HCT116 (cell line): ENCODE data around the gene SETD1A. TPM values are rescaled to one million over a fixed set of nuclear protein-coding genes. Genes with fewer than 3 reads are reported as not detected.
A peak's percentile ranks its signal among the peaks of the same experiment; 100 is the strongest.

Experiments
- ATAC-seq: fragments of 200-7000 bp; cut with Tn5 transposase; 2 replicates; pipeline ENCODE4 v1.9.1; 2020; ENCODE audit warnings: mild to moderate bottlenecking, moderate library complexity
- BruUV-seq: library from RNA; stranded (reverse); fragments of 400-500 nt; replicated peaks from 2 replicates; lab custom pipeline; 2021; lab: Mats Ljungman, UMichigan
- CTCF ChIA-PET: fragments of 300-600 bp; sonication (Branson Sonifier 250); formaldehyde crosslinking; loops from one replicate; lab custom pipeline; 2021; ENCODE audit warnings: antibody characterized with exemption; lab: Charles Lee
- POLR2A ChIA-PET: fragments of 300-600, 350-600 bp; sonication (Branson Sonifier 250); formaldehyde crosslinking; loops from one replicate; lab custom pipeline; 2021; ENCODE audit warnings: antibody characterized with exemption; lab: Charles Lee
- RAD21 ChIA-PET, 2 experiments: fragments of 300-600 bp; sonication (Branson Sonifier 250); formaldehyde crosslinking; loops; one replicate each; lab custom pipeline; 2023; ENCODE audit warnings: low total read pairs in 2 of 2; ENCODE audit not compliant: uncharacterized antibody in 2 of 2, unreplicated experiment in 2 of 2, low non-redundant PET in 1 of 2; lab: Charles Lee
- DNase-seq: peaks from one replicate; pipeline ENCODE4 v3.0.0-alpha.2; 2010; ENCODE audit warnings: low read depth, low spot score
- H2AFZ ChIP-seq: fragments of 200-600 bp; shearing (Covaris generic), sonication (generic); 2 replicates; pipeline ENCODE4 v1.6.1; 2017; ENCODE audit warnings: low read depth, mixed run types, mixed read lengths, antibody characterized with exemption, low read length; ENCODE audit not compliant: poor library complexity, severe bottlenecking
- H3K27ac ChIP-seq: 2 replicates; pipeline ENCODE4 v1.5.1; 2012; ENCODE audit warnings: low read depth, low read length
- H3K27me3 ChIP-seq: fragments of 200-600 bp; sonication (generic); 2 replicates; pipeline ENCODE4 v1.6.1; 2016; ENCODE audit warnings: mixed run types, low read length, mixed read lengths; ENCODE audit not compliant: insufficient read depth
- H3K36me3 ChIP-seq, 2 experiments: fragments of 200-500 bp in 1 of 2; fragments of 200-600 bp in 1 of 2; sonication (Bioruptor generic) in 1 of 2; sonication (generic) in 1 of 2; 2 replicates each; pipeline versions ENCODE4 v1.5.1 to v1.6.1; 2014 to 2016; ENCODE audit warnings: low read length in 2 of 2, inconsistent platforms in 1 of 2, mixed read lengths in 1 of 2, mixed run types in 1 of 2; ENCODE audit not compliant: insufficient read depth in 2 of 2, control insufficient read depth in 1 of 2
- H3K4me1 ChIP-seq, 2 experiments: fragments of 200-600 bp in 1 of 2; sonication (generic) in 1 of 2; 2 replicates each; pipeline versions ENCODE4 v1.5.1 to v1.6.1; 2012 to 2017; ENCODE audit warnings: low read length in 2 of 2, inconsistent platforms in 1 of 2, mild to moderate bottlenecking in 1 of 2, mixed read lengths in 1 of 2, mixed run types in 1 of 2, moderate library complexity in 1 of 2; ENCODE audit not compliant: insufficient read depth in 2 of 2, control insufficient read depth in 1 of 2
- H3K4me2 ChIP-seq: fragments of 200-600 bp; sonication (generic); 2 replicates; pipeline ENCODE4 v1.6.1; 2017; ENCODE audit warnings: mixed run types, low read length, mixed read lengths
- H3K4me3 ChIP-seq, 2 experiments: fragments of 200-600 bp in 1 of 2; sonication (generic) in 1 of 2; replicated peaks in 1 of 2; 2 replicates each; pipeline ENCODE4 v1.5.1; 2011 to 2016; ENCODE audit warnings: low read length in 2 of 2, control low read depth in 1 of 2, low read depth in 1 of 2, mild to moderate bottlenecking in 1 of 2, mixed read lengths in 1 of 2, mixed run types in 1 of 2
- H3K79me2 ChIP-seq: fragments of 200-600 bp; sonication (generic); 2 replicates; pipeline ENCODE4 v1.6.1; 2017; ENCODE audit warnings: mild to moderate bottlenecking, mixed run types, low read length, moderate library complexity, mixed read lengths; ENCODE audit not compliant: insufficient read depth
- H3K9ac ChIP-seq: fragments of 200-600 bp; sonication (generic); 2 replicates; pipeline ENCODE4 v1.6.1; 2016; ENCODE audit warnings: low read length, mixed read lengths
- H3K9me2 ChIP-seq: fragments of 200-600 bp; sonication (generic), shearing (Covaris generic); 2 replicates; pipeline ENCODE4 v1.6.1; 2017; ENCODE audit warnings: mixed run types, mild to moderate bottlenecking, moderate library complexity; ENCODE audit not compliant: insufficient read depth
- H3K9me3 ChIP-seq, 2 experiments: fragments of 200-500 bp in 1 of 2; fragments of 200-600 bp in 1 of 2; sonication (Bioruptor generic) in 1 of 2; sonication (generic) in 1 of 2; 2 replicates each; pipeline ENCODE4 v1.6.1; 2014 to 2017; ENCODE audit warnings: low read length in 2 of 2, mixed read lengths in 2 of 2, inconsistent platforms in 1 of 2, low read depth in 1 of 2, mild to moderate bottlenecking in 1 of 2, mixed run types in 1 of 2, moderate library complexity in 1 of 2; ENCODE audit not compliant: control insufficient read depth in 1 of 2, insufficient read depth in 1 of 2
- H4K20me1 ChIP-seq: fragments of 200-600 bp; sonication (generic), shearing (Covaris generic); 2 replicates; pipeline ENCODE4 v1.6.1; 2017; ENCODE audit warnings: mixed run types, mild to moderate bottlenecking, moderate library complexity; ENCODE audit not compliant: insufficient read depth
- EGR1 ChIP-seq: IDR thresholded peaks from 2 replicates; pipeline ENCODE4 v1.6.1; 2012; ENCODE audit warnings: low read depth
- FOSL1 ChIP-seq: IDR thresholded peaks from 2 replicates; pipeline ENCODE4 v1.6.1; 2012; ENCODE audit warnings: low read depth
- POLR2AphosphoS5 ChIP-seq: IDR thresholded peaks from 2 replicates; pipeline ENCODE4 v1.6.1; 2011; ENCODE audit warnings: mild to moderate bottlenecking, low read depth, low read length, moderate library complexity
- TCF7L2 ChIP-seq: IDR thresholded peaks from 2 replicates; pipeline ENCODE4 v1.7.0; 2011; ENCODE audit warnings: borderline replicate concordance, inconsistent platforms; ENCODE audit not compliant: insufficient read depth, insufficient read length; ENCODE audit errors: extremely low read depth
- YY1 ChIP-seq: IDR thresholded peaks from 2 replicates; pipeline ENCODE4 v1.6.1; 2011; ENCODE audit warnings: low read length, low read depth, moderate library complexity, mild to moderate bottlenecking; ENCODE audit not compliant: insufficient replicate concordance; ENCODE audit errors: extremely low read depth
- ZNF274 ChIP-seq: fragments of 200-500 bp; sonication (Bioruptor generic); IDR thresholded peaks from 2 replicates; pipeline ENCODE4 v1.6.1; 2014; ENCODE audit warnings: mild to moderate bottlenecking, low read depth, low read length, inconsistent platforms
- intact Hi-C: fragments of 100-400 bp; cut with micrococcal nuclease; formaldehyde crosslinking; loops from 2 replicates; pipeline ENCODE4 v1.10.0; 2022
- total RNA-seq: library from RNA; stranded (reverse); gene quantifications from one replicate; pipeline ENCODE4 v1.2.1, GENCODE V29; 2021; ENCODE audit not compliant: unreplicated experiment
- TF ChIP-seq, protein P1 (sequence below), 3 experiments: fragments of 200-600 bp in 1 of 3; sonication (generic) in 1 of 3; IDR thresholded peaks in 2 of 3; conservative IDR thresholded peaks in 1 of 3; 2 replicates each; pipeline ENCODE4 v1.5.1; 2012 to 2017; ENCODE audit warnings: low read depth in 2 of 3, low read length in 2 of 3, antibody characterized with exemption in 1 of 3, borderline replicate concordance in 1 of 3, control low read depth in 1 of 3, mild to moderate bottlenecking in 1 of 3, mixed read lengths in 1 of 3, mixed run types in 1 of 3, moderate library complexity in 1 of 3; ENCODE audit not compliant: insufficient read depth in 1 of 3
- TF ChIP-seq, protein P2 (sequence below): IDR thresholded peaks from 2 replicates; pipeline ENCODE4 v1.6.1; 2011; ENCODE audit warnings: mild to moderate bottlenecking, low read length, moderate library complexity; ENCODE audit not compliant: insufficient replicate concordance; ENCODE audit errors: extremely low read depth

Gene SETD1A
- total RNA-seq, 1 experiment from 2014 or later = 26.9 TPM

DNA sequence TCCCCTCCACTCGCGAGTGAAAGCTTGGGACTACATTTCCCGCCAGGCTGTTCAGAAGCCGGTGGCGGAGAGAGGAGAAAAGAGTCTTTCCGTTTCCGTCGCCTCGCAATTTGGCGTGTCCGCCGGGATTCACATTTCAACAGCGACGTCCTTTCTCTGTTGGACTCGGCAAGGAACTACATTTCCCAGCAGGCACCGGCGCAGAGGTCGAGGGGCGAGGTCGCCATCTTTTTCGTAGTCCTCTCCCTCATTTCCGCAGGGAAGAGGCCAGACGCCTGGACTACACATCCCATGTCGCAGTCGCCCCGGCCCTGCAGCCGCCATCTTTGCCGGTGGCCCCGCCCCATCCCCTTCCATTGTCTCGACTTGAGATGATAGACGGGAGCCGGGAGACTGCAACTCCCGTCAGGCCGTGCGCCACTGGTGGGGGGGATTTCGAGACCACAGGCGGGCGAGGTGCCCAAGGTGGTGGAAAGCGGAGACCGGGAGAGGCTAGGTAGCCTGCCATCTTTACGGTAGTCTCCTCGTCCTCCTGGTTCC is 35.1 kb upstream of the SETD1A start:
- peaks cover 0 to 5% of the 10 kb centered on the region in 2 experiments; a peak in 1 of 4 replicates for H3K36me3 ChIP-seq
- H3K9me2 ChIP-seq = no peaks in the 10 kb centered on the region
- peaks cover 10% of the 10 kb centered on the region; the same call in 1 of the 2 replicates for H3K79me2 ChIP-seq
- H3K9ac ChIP-seq = peak overlapping the region; percentile 63
- H3K4me3 ChIP-seq = peak overlapping the region; percentile 62 to 97
- intact Hi-C loops = loop anchor here (1.0 to 5.0 kb wide), 6 partner anchors 26 to 475 kb away; partner anchors contain the start of genes CTF1, PRR14, SEPHS2 and ZNF629
- DNase-seq (peak; percentile 98), ATAC-seq (peak; percentile 82)
- H3K4me2 ChIP-seq = peak overlapping the region; percentile 95
- H2AFZ ChIP-seq = peak overlapping the region; percentile 24
- peak overlapping the region; percentile 92 for H3K27ac ChIP-seq
- no peaks in the 10 kb centered on the region for H3K27me3 ChIP-seq
- CTCF ChIA-PET = interaction anchor here (1.0 kb wide), 1 partner anchor 20 kb away, joined by 4 read pairs; no protein-coding TSS in a partner anchor
- RAD21 ChIA-PET = no interaction called here
- TF ChIP-seq YY1 (peak; percentile 100), TCF7L2 (peak; percentile 51), EGR1 (no peak), POLR2AphosphoS5 (peak; percentile 50; the same call in 1 of the 2 replicates), ZNF274 (no peak), FOSL1 (no peak)
- TF ChIP-seq, protein P1, sequence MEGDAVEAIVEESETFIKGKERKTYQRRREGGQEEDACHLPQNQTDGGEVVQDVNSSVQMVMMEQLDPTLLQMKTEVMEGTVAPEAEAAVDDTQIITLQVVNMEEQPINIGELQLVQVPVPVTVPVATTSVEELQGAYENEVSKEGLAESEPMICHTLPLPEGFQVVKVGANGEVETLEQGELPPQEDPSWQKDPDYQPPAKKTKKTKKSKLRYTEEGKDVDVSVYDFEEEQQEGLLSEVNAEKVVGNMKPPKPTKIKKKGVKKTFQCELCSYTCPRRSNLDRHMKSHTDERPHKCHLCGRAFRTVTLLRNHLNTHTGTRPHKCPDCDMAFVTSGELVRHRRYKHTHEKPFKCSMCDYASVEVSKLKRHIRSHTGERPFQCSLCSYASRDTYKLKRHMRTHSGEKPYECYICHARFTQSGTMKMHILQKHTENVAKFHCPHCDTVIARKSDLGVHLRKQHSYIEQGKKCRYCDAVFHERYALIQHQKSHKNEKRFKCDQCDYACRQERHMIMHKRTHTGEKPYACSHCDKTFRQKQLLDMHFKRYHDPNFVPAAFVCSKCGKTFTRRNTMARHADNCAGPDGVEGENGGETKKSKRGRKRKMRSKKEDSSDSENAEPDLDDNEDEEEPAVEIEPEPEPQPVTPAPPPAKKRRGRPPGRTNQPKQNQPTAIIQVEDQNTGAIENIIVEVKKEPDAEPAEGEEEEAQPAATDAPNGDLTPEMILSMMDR (IDR thresholded peaks at IDR 0.05 in 2 of 3, conservative IDR thresholded peaks at IDR 0.05 in 1 of 3; ENCODE audit: borderline replicate concordance in 1 of 3, insufficient read depth in 1 of 3, low read depth in 2 of 3, low read length in 2 of 3) = no peak
- TF ChIP-seq, protein P2, sequence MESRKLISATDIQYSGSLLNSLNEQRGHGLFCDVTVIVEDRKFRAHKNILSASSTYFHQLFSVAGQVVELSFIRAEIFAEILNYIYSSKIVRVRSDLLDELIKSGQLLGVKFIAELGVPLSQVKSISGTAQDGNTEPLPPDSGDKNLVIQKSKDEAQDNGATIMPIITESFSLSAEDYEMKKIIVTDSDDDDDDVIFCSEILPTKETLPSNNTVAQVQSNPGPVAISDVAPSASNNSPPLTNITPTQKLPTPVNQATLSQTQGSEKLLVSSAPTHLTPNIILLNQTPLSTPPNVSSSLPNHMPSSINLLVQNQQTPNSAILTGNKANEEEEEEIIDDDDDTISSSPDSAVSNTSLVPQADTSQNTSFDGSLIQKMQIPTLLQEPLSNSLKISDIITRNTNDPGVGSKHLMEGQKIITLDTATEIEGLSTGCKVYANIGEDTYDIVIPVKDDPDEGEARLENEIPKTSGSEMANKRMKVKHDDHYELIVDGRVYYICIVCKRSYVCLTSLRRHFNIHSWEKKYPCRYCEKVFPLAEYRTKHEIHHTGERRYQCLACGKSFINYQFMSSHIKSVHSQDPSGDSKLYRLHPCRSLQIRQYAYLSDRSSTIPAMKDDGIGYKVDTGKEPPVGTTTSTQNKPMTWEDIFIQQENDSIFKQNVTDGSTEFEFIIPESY = peak; percentile 75
- peaks cover 11 to 20% of the 10 kb centered on the region in 2 experiments; a peak in 3 of 4 replicates for H3K4me1 ChIP-seq
- POLR2A ChIA-PET = no interaction called here
- H3K9me3 ChIP-seq = no peaks in the 10 kb centered on the region
- TSS peak; percentile 78 for BruUV-seq
- H4K20me1 ChIP-seq = no peaks in the 10 kb centered on the region
